ENCODE results near the gene GRID1.
"Not testable (repeated sequence)": the region's sequence is repeated elsewhere in the genome, so short reads cannot be mapped to it uniquely, and the experiment has no call there.

The GRID1 gene

DNA sequence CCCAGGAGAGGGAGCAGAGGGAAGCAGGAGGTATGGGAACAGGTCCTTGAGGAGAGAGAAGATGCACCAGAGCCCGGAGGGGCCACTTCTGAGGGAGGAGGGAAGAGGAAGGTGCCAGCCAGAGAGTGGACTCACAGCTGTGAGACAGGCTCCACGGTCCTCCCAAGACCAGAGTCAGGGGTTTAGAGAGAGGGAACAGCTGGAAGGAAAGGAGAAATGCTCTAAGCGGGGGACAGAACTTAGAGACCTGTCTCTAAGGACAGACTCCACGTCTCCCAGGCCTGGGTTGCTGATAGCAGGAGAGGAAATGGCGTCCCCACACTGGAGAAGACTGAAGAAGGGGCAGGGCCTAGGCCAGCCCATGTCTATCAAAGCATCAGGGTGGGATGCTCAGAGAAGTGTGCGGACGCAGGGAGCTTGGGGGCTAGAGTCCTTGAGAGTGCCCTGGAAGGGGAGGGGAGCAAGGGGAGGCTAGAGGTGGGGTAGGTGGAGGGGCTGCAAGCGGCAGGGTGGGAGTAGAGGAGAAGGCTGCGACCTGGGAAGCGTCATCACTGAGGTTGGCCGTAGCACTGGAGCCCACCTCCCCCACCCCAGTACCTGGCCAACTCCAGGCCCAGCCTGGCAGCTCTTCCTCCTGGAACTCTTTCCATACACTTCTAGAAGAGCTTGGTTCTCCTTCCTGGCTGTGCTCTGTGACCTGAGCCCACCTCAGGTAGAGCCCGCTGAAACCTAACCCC, 25.6 kb upstream of the GRID1 start:
- DNase-seq: no peak

DNA sequence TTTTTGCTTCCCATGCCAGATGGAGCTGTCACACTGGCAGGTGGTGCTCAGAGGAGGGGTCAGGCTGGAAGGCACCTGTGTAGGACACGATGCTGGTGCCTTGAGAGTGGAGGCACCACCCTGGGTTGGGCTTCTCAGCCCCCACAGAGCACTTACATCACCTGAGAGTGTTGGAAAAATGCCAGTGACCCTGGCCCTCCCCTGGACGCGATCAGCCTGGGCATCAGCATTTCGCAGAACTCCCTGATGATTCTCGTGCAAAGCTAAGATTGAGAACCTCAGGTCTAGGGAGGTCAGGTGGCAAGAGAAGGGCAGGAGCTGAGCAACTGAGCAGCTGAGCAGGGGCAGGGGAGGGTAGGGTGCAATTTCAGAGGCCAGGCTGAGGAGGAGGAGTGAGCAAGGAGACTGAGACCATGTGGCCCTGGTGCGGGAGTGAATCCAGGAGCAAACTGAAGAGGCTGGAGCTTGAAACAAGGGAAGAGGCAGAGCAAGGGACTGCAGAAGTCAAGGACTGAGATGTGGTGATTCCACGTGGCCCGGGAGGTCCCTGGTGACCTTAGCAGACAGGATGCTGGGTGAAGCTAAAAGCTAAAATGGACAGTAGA, 24.7 kb upstream of the GRID1 start:
- DNase-seq: no peak

DNA sequence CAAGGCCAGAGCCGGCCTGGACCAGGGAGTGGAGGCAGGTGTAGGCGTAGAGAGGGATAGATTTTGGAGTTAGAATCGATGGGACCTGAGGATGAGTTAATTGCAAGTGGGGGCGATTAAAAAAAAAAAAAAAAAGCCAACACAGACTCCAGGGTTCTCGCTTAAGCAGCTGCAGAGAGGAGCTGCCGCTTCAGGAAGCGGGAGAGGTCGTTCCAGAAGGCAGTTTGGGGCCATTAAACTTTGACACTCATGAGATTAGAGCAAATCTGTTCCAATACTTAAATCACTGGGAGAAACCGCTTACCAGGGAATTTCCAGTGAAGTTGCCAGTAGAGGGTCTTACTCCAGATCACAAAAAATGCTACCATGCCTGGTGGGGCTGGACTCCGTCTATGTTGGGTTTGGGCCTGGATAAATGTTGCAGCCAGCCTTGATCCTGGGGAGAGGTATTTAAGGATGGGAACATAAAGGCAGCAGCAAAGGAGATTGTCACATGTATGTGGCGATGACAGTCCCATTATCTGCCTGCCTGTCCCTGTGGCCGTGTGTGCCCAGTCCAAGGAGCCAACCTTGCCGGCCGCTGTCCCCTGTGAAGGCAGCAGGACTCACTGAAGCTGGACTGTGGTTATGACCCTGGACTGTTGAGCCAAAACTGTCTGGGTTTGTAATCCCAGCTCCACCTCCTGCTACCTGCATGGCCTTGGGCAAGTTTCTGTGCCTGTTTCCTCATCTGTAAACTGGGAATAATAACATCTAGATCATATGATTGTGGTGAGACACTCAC, 23.9 kb upstream of the GRID1 start:
- DNase-seq: no peak

DNA sequence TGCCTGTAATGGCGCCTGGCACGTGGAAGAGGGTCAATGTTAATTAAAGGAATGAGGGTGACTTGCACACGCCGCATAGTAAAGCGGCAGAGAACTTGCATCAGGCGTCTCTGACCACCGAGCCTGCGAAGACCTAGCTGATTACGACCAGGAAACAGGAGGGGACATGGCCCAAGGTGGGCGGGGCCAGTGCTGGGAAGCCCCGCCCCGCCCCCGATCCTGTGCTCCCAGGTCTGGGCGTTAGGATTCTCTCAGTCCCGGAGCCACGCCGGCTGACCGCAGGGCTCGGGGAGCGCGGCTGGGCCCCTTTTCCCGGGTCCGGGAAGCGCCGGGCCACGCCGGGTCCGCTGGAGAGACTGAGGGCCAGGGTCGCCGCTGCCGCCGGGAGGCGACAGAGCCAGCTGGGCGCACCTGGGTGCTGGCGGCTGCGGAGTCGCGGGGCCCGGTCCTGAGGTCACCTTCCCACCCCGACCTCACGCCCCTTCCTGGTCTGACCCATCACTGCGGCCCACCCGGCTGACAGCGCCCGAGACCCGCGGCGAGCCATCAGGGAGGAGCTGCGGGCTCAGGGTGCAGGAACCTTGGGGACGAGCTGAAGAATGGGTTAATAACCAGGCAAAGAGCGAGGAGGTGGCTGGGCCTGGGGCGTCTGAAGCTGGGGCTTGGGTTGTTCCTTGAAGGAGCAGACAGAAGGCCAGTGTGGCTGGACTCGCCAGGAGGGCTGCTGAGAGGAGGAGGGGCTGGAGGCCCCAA, 23.0 kb upstream of the GRID1 start:
- DNase-seq: no peak

DNA sequence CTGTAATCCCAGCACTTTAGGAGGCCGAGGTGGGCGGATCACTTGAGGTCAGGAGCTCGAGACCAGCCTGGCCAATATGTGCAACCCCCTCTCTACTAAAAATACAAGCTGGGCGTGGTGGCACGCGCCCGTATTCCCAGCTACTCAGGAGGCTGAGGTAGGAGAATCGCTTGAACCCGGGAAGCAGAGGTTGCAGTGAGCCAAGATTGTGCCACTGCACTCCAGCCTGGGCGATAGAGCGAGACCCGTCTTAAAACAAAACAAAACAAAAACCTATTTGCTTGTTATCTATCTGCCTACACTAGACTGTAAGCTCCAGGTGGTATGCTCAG, 22.5 kb upstream of the GRID1 start:
- DNase-seq: not testable (repeated sequence)

DNA sequence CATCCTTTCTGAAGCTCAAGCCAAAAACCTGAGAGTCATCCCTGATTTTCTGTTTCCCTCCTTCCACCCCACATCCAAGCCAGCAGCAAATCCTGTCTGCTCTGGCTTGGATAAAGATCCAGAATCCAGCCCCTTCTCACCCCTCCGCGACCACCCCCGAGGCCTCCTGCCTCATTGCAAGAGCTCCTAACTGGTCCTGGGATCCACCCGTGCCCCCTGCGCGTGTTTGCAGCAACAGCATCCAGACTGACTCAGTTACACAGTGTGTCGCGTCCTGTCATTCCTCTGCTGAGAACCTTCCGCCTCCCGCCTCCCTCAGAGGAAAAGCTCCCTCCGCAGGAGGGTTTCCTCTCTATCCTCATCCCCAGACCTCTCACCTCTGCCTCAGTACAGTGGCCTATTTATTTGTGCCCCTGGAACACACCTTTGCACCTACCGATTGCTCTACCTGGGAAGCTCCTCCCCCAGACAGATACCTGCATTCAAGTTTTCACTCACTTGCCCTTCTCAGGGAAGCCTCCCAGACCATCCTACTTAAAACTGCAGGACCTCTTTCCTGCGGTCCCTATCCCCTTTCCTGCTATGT, 21.6 kb upstream of the GRID1 start:
- DNase-seq: no peak

DNA sequence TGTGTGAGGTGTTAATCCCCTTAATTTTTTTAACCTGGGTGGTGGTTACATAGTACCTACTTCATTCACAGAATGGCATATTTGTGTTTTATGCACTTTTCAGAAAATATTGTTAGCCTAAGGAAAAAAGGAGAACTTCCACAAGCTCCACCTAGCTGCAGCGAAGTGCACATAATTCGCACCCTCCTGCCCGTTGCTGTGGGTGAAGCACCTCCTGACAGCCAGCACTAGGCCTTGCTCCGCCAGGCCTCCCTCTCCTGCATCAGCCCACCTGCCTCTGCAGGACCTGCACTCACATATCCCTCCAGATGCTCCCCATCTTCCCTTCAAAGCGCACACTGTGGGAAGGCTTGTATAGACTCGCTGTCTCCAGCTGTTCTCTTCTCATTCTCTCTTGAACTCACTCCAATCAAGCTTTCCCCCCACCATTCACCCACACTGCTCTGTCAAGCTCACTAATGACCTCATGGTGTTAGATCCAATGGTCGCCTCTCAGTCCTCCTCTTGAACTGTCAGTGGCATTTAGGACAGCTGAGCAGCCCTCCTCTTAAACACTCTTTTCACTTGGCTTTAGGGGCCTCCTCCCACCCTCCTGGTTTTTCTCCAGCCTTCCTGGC, 20.7 kb upstream of the GRID1 start:
- DNase-seq: no peak

DNA sequence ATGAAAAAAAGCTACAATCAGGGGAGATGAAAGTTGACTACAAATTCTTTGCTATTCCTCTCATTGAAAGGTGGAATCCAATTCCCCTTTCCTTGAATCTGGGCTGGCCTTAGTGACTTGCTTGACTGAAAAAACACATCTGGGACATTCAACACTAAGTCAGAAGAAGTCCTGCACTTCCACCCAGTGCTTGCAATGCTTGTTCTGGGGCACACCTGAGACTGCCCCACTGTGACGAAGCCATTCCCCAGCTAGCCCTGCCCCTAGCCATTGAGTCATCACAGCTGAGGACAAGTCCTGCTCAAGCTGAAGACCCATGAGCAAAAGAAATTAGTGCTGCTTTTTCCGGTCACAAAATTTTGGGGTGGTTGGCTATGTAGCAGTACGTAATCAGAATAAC, 19.2 kb upstream of the GRID1 start:
- DNase-seq: no peak

DNA sequence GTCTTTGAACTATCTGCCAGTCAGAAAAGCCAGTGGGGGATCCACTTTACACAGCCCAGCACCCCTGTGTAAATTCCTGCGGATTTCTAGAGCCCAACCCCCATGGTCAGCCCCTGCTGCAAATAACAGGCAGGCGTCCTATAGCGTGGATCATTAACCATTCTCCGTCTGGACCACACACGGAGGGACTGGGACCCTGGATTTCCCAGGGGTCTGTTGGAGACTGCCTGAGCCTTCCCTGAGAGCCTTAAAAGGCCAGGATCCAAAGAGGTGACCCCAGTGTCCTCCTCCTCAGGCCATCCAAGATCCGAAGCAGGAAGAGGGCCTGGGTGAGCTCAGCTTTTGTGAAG, 11.2 kb upstream of the GRID1 start:
- no peak for DNase-seq

DNA sequence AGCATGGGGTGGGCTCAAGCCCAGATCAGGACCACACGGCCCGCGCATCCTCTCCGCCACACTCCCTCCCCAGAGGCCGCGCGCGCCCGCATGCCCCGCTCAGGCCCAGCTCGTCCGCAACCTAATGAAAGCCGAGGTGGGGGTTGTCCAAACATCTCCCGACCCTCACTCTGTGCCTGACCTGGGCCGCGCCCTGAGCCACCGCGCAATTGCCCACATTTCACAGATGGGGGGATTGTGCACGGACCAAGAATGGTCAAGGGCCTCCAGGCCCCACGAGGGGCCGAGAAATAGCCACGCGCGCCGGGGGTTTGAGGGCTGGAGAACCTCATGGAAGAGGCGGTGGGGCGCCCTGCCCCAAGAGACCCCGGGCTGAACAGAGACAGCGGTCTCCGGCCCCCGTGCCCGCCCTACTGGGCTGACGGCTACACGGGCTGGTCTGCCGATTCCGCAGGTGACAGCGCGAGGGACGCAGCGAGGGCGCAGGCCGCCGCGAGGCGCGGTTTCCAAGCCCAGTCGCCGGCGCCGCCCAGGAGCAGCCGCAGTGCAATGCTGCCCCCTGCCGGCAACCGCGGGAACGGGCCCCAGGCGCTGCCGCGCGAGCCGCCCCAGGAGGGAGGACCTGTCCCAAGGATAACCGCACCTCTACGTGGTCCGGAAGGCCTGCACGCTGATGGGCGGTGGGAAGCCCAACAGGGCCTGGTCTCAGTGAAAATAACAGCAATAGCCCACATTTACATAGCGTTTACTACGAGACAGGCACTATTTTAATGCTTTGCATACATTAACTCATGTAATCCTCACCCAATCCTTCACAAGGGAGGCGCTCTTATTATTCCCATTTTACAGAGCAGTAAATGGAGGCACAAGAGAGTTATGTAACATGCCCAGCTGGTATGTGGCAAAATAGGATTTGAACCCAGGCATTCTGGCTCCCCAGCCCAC, 10.5 kb upstream of the GRID1 start:
- DNase-seq: peak; percentile 64

DNA sequence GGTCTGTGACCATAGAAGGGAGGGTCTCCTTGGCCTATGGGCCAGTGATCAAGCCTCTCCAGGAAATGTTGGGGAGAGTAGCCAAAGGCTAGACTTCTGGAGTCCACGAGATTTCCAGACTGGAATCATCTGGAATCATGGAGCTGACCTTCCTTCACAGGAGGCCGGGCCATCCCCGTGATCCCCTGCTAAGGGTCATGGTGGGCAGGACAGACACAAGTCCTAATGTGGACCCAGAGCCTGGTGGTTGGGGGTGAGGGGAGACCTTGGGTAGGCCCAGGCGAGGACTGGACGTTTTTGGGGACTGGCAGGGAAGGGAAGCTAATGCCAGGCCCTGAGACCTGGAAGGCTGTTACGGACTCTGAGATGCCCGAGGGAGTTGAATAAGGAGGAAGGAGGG, 9.8 kb upstream of the GRID1 start:
- no peak for DNase-seq

DNA sequence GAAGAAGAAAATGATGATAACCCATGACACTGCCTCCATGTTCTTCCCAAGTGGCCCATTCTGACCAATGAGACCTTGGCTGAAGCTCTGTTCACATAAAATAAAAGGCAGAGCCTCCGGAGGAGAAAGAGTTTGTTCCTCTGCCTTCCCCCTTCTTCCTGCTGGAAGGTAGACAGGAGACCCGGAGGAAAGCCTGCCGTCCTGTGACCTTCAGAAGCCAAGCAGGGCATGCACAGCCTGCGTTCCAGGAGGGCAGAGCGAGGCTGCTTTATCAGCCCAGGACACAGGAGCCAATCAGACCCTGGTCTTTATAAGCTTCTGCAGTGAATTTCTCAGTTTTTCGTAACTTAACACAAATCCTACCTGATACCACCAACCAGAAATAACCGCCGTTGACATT, 8.6 kb upstream of the GRID1 start:
- no peak for DNase-seq

DNA sequence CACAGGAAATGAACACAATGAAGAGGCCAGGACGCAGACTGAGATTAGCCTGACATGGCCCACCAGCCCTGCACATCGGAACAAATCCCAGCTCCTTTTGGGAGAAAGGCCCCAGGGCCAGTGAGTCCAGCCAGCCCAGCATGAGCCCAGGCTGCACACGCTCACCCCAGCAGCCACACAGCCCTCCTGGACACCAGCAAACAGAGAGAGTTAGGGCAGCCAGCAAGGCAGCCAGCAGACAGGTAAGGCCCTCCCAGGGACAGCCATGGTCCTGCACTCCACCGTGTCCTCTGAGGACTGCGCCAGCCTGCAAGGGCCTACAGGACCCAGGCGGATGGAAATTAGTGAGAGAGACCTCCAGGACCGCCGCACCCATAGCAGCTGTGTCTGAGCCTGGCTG, 8.1 kb upstream of the GRID1 start:
- DNase-seq: no peak

DNA sequence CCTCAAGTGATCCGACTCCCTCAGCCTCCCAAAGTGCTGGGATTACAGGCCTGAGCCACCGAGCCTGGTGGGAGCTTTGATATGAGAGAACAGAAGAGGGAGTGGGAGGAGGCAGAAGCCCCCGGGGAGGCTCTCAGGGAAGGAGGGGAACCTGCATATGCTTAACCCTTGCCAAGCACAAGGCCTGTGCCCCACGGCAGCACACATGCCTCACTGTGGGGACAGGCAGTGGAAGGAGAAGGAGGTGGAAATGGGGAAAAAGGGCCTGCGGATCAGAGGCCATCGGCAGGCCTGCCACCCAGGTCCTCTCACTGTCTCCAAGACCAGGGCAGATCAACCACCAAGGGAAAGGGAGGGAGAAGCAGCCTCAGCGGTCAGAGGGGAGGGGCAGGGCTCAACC, 7.2 kb upstream of the GRID1 start:
- DNase-seq: no peak

DNA sequence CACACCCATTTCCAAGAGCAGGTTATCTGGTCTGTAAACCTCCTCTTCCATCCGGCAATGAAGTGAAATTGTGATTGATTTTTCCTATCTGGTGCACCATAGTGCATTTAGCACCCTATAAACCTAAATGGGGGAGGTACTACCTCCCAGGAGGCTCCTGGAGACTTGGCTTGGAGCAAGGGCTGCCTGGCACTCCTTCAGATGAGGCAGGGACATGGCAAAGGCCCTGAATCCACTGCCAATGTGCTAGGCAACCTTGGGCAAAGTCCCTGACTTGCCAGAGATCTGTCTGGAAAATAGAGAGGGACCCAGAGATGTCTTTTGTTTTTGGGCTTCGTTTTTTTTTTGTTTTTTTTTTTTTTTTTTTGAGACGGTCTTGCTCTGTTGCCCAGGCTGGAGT, 6.7 kb upstream of the GRID1 start:
- DNase-seq: no peak

DNA sequence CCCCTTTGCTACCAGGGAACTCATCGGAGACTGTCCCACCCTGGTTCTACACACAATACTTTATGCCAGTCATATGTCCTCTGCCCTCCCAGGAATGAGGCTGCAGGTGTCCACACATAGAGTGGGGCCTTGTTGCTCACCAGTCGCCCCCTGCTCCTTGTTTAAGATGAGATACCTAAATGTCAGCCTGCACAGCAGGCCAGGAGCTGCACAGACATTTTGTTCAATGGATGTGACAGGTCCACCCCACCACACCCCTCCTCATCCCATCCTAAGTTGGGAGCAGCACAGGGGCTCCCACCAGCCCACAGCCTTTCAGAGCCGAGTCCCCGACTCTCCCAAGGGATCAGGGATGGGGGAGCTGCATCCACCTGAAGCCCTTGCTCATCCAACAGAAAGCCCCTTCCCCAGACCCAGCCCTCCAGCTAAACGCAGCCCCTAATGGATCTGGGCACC, 6.2 kb upstream of the GRID1 start:
- DNase-seq: no peak

DNA sequence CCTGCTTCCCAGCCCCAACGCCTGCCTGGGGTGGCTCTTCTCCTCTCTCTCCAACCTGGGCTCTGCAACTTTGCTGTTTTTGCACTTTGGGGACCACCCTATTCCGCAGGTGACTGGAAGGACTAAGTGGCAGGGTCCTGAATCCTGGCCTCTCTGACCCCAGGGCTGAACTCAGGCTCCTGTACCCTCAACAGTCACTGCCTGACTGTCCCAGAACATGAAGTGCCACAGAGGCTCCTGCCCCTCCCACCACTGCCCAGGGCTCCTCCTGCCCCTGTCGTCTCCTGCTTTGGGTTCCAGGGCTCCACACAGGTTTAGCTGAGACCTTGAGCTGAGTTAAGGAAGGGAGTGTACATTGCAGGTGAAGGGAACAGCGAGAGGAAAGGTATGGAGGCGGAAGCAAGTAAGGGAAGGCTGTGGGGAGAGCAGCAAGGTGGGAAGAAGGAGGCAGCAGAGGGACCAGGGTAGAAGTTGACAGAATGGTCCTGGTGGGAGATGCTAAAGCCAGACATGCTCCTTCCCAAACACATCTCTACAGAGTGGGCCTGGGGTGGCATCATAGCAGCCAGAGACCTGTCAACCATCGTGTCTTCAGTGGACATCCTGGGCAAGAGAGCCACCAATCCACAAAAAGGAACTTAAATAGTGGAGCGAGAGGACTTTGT, 5.7 kb upstream of the GRID1 start:
- DNase-seq: no peak

DNA sequence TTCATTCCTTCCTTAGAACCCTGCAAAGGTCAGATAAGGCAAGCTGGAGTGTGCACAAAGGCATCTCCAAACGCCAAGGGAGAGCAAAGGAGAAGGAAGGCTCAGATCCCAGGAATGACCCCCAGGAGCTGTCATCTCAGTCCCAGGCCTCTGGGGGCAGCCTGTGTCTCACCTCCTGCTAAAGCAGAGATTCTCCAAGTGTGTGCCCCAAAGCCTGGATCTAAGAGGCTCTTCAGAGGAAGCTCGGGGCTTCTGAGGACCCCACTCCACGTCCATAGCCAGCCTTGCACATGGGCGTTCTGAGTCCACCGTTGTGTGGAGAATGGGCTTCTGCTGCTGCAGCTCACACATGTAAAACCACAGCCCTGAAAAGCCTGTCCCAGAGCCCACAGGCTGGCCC, 5.1 kb upstream of the GRID1 start:
- no peak for DNase-seq

DNA sequence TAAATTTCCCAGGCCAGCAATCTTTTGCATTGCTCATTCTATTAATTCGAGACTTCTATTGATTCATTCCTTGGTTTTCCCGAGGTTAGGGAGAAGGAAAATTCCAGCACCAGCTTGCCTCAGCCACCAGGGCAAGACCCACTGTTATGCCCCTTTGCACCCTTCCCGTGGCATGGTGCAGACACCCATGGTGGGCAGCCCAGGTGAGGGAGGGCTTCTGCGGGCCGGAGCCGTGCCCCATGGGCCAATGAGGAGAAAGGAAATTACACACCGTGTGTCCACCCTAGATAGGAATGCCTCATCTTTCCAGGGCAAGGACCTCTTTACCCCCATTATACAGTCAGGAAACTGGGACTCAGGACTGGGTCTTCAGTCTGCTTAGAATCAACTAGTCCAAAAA, 4.5 kb upstream of the GRID1 start:
- DNase-seq: no peak

DNA sequence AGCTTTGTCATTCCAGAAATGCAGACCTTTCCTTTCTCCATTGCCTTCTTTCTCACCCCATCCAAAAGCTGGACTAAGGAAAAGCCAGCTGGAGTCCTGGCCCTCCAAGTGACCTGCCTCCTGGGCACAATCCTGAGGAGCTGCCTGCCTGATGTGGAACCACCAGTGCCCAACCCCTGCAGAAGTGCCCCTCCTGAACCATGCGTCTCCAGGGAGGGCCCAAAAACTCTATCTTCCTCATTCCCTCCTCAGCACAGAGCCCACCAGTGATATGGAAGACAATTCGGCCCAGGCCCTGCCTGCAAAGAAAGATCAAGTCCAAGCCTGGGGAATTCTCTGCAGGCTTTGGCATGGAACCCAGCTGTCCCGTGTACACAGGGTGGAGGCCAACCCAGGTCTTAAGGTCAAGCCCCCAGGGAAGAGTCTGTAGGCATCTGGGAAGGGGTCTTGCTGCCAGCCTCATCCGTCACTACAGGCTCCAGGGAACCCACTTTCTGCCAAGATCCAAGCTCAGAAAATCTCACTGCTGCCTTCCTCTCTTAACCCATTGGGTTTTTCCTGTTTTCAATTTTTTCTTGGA, 3.5 kb upstream of the GRID1 start:
- DNase-seq: no peak

DNA sequence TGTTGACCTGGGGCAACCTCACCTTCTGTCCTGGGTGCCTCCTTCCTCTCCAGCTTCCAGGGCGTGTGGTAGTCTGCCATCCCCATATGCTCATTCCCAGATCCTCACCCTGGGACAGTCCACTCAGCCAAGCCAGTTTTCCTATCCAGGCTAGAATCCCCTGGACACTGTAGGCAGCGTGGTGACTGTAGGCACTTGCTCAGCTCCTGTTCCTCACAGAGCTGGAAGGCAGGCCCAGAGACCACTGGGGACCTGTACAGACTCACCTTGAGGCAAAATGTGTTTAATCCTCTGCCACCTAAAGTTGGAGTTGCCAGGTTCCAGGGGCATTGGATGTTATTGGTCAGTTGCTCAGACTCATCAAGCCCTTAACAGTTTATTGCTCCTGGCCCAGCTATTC, 2.4 kb upstream of the GRID1 start:
- no peak for DNase-seq
